ENCODE results near the gene RTKN2. TPM values are rescaled to one million over a fixed set of nuclear protein-coding genes. Genes with fewer than 3 reads are reported as not detected.

The RTKN2 gene
- total RNA-seq, 1 donor from 2014 or later, result 3.9 TPM

- no peaks in the 10 kb centered on the region for H3K9me3 Mint-ChIP-seq (ENCODE audit: low read depth)
- no peak for DNase-seq (ENCODE audit: low spot score)
- TF ChIP-seq CTCF (IDR thresholded peaks at IDR 0.05), result no peak
- no peak overlapping the region for H3K27ac Mint-ChIP-seq (ENCODE audit: unreplicated experiment)
- no peak overlapping the region for H3K4me3 Mint-ChIP-seq (ENCODE audit: unreplicated experiment)
- peaks cover 2% of the 10 kb centered on the region for H3K36me3 Mint-ChIP-seq (ENCODE audit: low read depth)
- no peaks in the 10 kb centered on the region for H3K4me1 Mint-ChIP-seq (ENCODE audit: low read depth)
- H3K27me3 Mint-ChIP-seq (ENCODE audit: low read depth), result no peaks in the 10 kb centered on the region
Observed at GRCh38 chr10:62214364-62214874, 54.2 kb downstream of the RTKN2 start.

- no peak for TF ChIP-seq CTCF (IDR thresholded peaks at IDR 0.05)
- Mint-ChIP-seq H3K9me3 (ENCODE audit: low read depth) (no peaks in the 10 kb centered on the region), H3K27me3 (ENCODE audit: low read depth) (no peaks in the 10 kb centered on the region), H3K27ac (ENCODE audit: unreplicated experiment) (no peak overlapping the region), H3K36me3 (ENCODE audit: low read depth) (peaks cover 3% of the 10 kb centered on the region), H3K4me3 (ENCODE audit: unreplicated experiment) (no peak overlapping the region), H3K4me1 (ENCODE audit: low read depth) (no peaks in the 10 kb centered on the region)
- DNase-seq (ENCODE audit: low spot score), result no peak
Observed at GRCh38 chr10:62205750-62206399, 62.8 kb downstream of the RTKN2 start.

GRCh38 chr10:62199584-62199983, 69.1 kb downstream of the RTKN2 start:
- no peak for DNase-seq (ENCODE audit: low spot score)
- Mint-ChIP-seq H3K9me3 (ENCODE audit: low read depth) (no peaks in the 10 kb centered on the region), H3K27me3 (ENCODE audit: low read depth) (no peaks in the 10 kb centered on the region), H3K4me3 (ENCODE audit: unreplicated experiment) (no peak overlapping the region), H3K4me1 (ENCODE audit: low read depth) (peaks cover 12% of the 10 kb centered on the region), H3K27ac (ENCODE audit: unreplicated experiment) (no peak overlapping the region), H3K36me3 (ENCODE audit: low read depth) (peaks cover 1% of the 10 kb centered on the region)
- no peak for TF ChIP-seq CTCF (IDR thresholded peaks at IDR 0.05)

GRCh38 chr10:62196528-62196927, 72.1 kb downstream of the RTKN2 start:
- H3K27me3 Mint-ChIP-seq (ENCODE audit: low read depth), result no peaks in the 10 kb centered on the region
- H3K9me3 Mint-ChIP-seq (ENCODE audit: low read depth), result no peaks in the 10 kb centered on the region
- no peaks in the 10 kb centered on the region for H3K36me3 Mint-ChIP-seq (ENCODE audit: low read depth)
- peak; percentile 50 for TF ChIP-seq CTCF (IDR thresholded peaks at IDR 0.05)
- DNase-seq (ENCODE audit: low spot score), result no peak
- H3K27ac Mint-ChIP-seq (ENCODE audit: unreplicated experiment), result no peak overlapping the region
- H3K4me3 Mint-ChIP-seq (ENCODE audit: unreplicated experiment), result no peak overlapping the region
- peaks cover 12% of the 10 kb centered on the region for H3K4me1 Mint-ChIP-seq (ENCODE audit: low read depth)

- H3K4me3 Mint-ChIP-seq (ENCODE audit: unreplicated experiment), result no peak overlapping the region
- no peaks in the 10 kb centered on the region for H3K9me3 Mint-ChIP-seq (ENCODE audit: low read depth)
- TF ChIP-seq CTCF (IDR thresholded peaks at IDR 0.05), result no peak
- no peak overlapping the region for H3K27ac Mint-ChIP-seq (ENCODE audit: unreplicated experiment)
- H3K27me3 Mint-ChIP-seq (ENCODE audit: low read depth), result no peaks in the 10 kb centered on the region
- no peak for DNase-seq (ENCODE audit: low spot score)
- peaks cover 12% of the 10 kb centered on the region for H3K4me1 Mint-ChIP-seq (ENCODE audit: low read depth)
- no peaks in the 10 kb centered on the region for H3K36me3 Mint-ChIP-seq (ENCODE audit: low read depth)
Observed at GRCh38 chr10:62195675-62195926, 73.0 kb downstream of the RTKN2 start.
